Ishikawa (cell line): ENCODE measurements around the gene TJAP1.

Experiments
- EP300 ChIP-seq: IDR thresholded peaks from 2 replicates; pipeline ENCODE4 v1.6.1; 2012; ENCODE audit warnings: borderline replicate concordance
- NFIC ChIP-seq: IDR thresholded peaks from 2 replicates; pipeline ENCODE4 v1.6.1; 2012
- REST ChIP-seq: IDR thresholded peaks from 2 replicates; pipeline ENCODE4 v1.6.1; 2012; ENCODE audit warnings: low read depth, mild to moderate bottlenecking
- TAF1 ChIP-seq: IDR thresholded peaks from 2 replicates; pipeline ENCODE4 v1.6.1; 2012; ENCODE audit warnings: low read depth, mild to moderate bottlenecking
- YY1 ChIP-seq: IDR thresholded peaks from 2 replicates; pipeline ENCODE4 v1.6.1; 2012; ENCODE audit warnings: low read depth

- TF ChIP-seq REST, result no peak
- TF ChIP-seq YY1, result no peak
- TF ChIP-seq EP300, result no peak
- no peak for TF ChIP-seq NFIC
- TF ChIP-seq TAF1, result no peak
Measured at GRCh38 chr6:43467752-43468151, 9.6 kb upstream of the TJAP1 start.
